Lower lobe of right lung (tissue), 2 donors: ENCODE results near the gene MALRD1. TPM values are rescaled to one million over a fixed set of nuclear protein-coding genes. Genes with fewer than 3 reads are reported as not detected.

ENCODE experiments used
- ATAC-seq, 2 donors: fragments of 200-7000 bp; cut with Tn5 transposase; one replicate each; pipeline ENCODE4 v1.9.1; 2020 to 2022; ENCODE audit warnings: mild to moderate bottlenecking in 2 of 2, moderate library complexity in 2 of 2
- DNase-seq: peaks from one replicate; pipeline ENCODE4 v3.0.0-alpha.2; 2020
- H3K27ac ChIP-seq: fragments of 200-600 bp; one replicate; pipeline ENCODE4 v1.8.0; 2022
- H3K27me3 ChIP-seq: fragments of 200-600 bp; one replicate; pipeline ENCODE4 v1.8.0; 2022; ENCODE audit warnings: low read depth
- H3K36me3 ChIP-seq: fragments of 200-600 bp; one replicate; pipeline ENCODE4 v1.8.0; 2022; ENCODE audit warnings: mild to moderate bottlenecking
- H3K4me1 ChIP-seq: fragments of 200-600 bp; one replicate; pipeline ENCODE4 v1.8.0; 2022
- H3K4me3 ChIP-seq: fragments of 200-600 bp; one replicate; pipeline ENCODE4 v1.8.0; 2022; ENCODE audit warnings: mild to moderate bottlenecking
- H3K9me3 ChIP-seq: fragments of 200-600 bp; one replicate; pipeline ENCODE4 v1.8.0; 2022
- intact Hi-C: fragments of 100-400 bp; cut with DNase I; formaldehyde crosslinking; loops from one replicate; pipeline ENCODE4 v1.11.0; 2022
- total RNA-seq: library from RNA; stranded (reverse); fragmentation: NEBNext Ultra II Directional; extraction: Animal tissue kit (Norgen Biotek cat#: 25700); gene quantifications from one replicate; pipeline ENCODE4 v1.2.1, GENCODE V29; 2021
- TF ChIP-seq, protein P1 (sequence below): fragments of 200-600 bp; IDR thresholded peaks from one replicate; pipeline ENCODE4 v1.8.0; 2022; ENCODE audit warnings: antibody characterized with exemption, mild to moderate bottlenecking
- donor health status: DM: no; HTN: yes; CAD: no; lungs with severe emphysema.

MALRD1 gene
- total RNA-seq, 1 donor from 2014 or later = 6.0 TPM

DNA sequence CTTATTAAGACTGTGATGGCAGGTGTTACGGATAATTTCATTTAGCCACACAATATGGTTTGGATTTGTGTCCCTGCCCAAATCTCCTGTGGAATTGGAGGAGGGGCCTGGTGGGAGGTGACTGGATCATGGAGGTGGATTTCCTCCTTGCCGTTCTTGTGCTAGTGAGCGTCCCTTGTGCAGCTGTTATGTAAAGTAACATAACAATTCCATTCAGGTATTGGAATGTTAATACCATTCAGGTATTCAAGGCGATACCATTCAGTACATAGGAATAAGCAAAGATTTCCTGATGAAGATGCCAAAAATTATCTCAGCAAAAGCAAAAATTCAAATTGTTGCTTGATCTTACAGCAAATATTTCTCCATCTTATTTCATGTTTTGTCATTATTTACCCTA lies 735.1 kb downstream of the MALRD1 start:
- Histone ChIP-seq H3K27ac (no peak overlapping the region), H3K36me3 (no peaks in the 10 kb centered on the region), H3K27me3 (no peaks in the 10 kb centered on the region), H3K4me3 (no peak overlapping the region), H3K4me1 (no peaks in the 10 kb centered on the region), H3K9me3 (no peaks in the 10 kb centered on the region)
- DNase-seq (no peak), ATAC-seq (no peak)
- intact Hi-C loops = no loop called here
- TF ChIP-seq, protein P1, sequence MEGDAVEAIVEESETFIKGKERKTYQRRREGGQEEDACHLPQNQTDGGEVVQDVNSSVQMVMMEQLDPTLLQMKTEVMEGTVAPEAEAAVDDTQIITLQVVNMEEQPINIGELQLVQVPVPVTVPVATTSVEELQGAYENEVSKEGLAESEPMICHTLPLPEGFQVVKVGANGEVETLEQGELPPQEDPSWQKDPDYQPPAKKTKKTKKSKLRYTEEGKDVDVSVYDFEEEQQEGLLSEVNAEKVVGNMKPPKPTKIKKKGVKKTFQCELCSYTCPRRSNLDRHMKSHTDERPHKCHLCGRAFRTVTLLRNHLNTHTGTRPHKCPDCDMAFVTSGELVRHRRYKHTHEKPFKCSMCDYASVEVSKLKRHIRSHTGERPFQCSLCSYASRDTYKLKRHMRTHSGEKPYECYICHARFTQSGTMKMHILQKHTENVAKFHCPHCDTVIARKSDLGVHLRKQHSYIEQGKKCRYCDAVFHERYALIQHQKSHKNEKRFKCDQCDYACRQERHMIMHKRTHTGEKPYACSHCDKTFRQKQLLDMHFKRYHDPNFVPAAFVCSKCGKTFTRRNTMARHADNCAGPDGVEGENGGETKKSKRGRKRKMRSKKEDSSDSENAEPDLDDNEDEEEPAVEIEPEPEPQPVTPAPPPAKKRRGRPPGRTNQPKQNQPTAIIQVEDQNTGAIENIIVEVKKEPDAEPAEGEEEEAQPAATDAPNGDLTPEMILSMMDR = no peak
